ENCODE data around the gene EPHB6.

The EPHB6 gene

GRCh38 chr7:142918901-142919300 lies 64.0 kb downstream of the EPHB6 start:
- no peaks in the 10 kb centered on the region for H3K79me2 ChIP-seq (ENCODE audit: control insufficient read depth, low read length)
- no peak overlapping the region for H3K4me3 ChIP-seq (ENCODE audit: low read length)
- no peaks in the 10 kb centered on the region for H3K9me2 ChIP-seq (replicated peaks; ENCODE audit: control insufficient read depth, low read length)
- H3K4me1 ChIP-seq (ENCODE audit: control insufficient read depth, low read length), result no peaks in the 10 kb centered on the region
- H3K36me3 ChIP-seq (ENCODE audit: control insufficient read depth, low read length), result no peaks in the 10 kb centered on the region
- H3K27ac ChIP-seq (ENCODE audit: low read depth, low read length), result no peak overlapping the region
- peaks cover 38% of the 10 kb centered on the region for H3K27me3 ChIP-seq (ENCODE audit: control insufficient read depth, low read length)
- H3F3A ChIP-seq (ENCODE audit: control insufficient read depth, insufficient read depth), result no peaks in the 10 kb centered on the region
- H4K20me1 ChIP-seq (ENCODE audit: control insufficient read depth, insufficient read depth, low read depth, low read length), result no peaks in the 10 kb centered on the region
- TF ChIP-seq, protein P1, sequence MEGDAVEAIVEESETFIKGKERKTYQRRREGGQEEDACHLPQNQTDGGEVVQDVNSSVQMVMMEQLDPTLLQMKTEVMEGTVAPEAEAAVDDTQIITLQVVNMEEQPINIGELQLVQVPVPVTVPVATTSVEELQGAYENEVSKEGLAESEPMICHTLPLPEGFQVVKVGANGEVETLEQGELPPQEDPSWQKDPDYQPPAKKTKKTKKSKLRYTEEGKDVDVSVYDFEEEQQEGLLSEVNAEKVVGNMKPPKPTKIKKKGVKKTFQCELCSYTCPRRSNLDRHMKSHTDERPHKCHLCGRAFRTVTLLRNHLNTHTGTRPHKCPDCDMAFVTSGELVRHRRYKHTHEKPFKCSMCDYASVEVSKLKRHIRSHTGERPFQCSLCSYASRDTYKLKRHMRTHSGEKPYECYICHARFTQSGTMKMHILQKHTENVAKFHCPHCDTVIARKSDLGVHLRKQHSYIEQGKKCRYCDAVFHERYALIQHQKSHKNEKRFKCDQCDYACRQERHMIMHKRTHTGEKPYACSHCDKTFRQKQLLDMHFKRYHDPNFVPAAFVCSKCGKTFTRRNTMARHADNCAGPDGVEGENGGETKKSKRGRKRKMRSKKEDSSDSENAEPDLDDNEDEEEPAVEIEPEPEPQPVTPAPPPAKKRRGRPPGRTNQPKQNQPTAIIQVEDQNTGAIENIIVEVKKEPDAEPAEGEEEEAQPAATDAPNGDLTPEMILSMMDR (IDR thresholded peaks at IDR 0.05; ENCODE audit: low read depth, low read length, poor library complexity, severe bottlenecking), result no peak
- no peak for TF ChIP-seq EZH2phosphoT487 (IDR thresholded peaks at IDR 0.05; ENCODE audit: borderline replicate concordance, low read length)
- H3K4me2 ChIP-seq (ENCODE audit: low read length), result no peak overlapping the region
- H3K9me3 ChIP-seq (ENCODE audit: control insufficient read depth, insufficient read depth, low read length), result no peaks in the 10 kb centered on the region

GRCh38 chr7:142919656-142920055 lies 64.8 kb downstream of the EPHB6 start:
- Histone ChIP-seq H3K4me3 (ENCODE audit: low read length) (no peak overlapping the region), H4K20me1 (ENCODE audit: control insufficient read depth, insufficient read depth, low read depth, low read length) (no peaks in the 10 kb centered on the region), H3K4me1 (ENCODE audit: control insufficient read depth, low read length) (no peaks in the 10 kb centered on the region)

More at GRCh38 chr7:142919656-142920055, 64.8 kb downstream of the EPHB6 start:
- Histone ChIP-seq H3K36me3 (ENCODE audit: control insufficient read depth, low read length) (no peaks in the 10 kb centered on the region), H3K27me3 (ENCODE audit: control insufficient read depth, low read length) (peaks cover 34% of the 10 kb centered on the region), H3K27ac (ENCODE audit: low read depth, low read length) (no peak overlapping the region), H3K79me2 (ENCODE audit: control insufficient read depth, low read length) (no peaks in the 10 kb centered on the region), H3K4me2 (ENCODE audit: low read length) (no peak overlapping the region), H3F3A (ENCODE audit: control insufficient read depth, insufficient read depth) (no peaks in the 10 kb centered on the region), H3K9me2 (replicated peaks; ENCODE audit: control insufficient read depth, low read length) (no peaks in the 10 kb centered on the region), H3K9me3 (ENCODE audit: control insufficient read depth, insufficient read depth, low read length) (no peaks in the 10 kb centered on the region)
- TF ChIP-seq EZH2phosphoT487 (IDR thresholded peaks at IDR 0.05; ENCODE audit: borderline replicate concordance, low read length), result no peak
- TF ChIP-seq, protein P1 (IDR thresholded peaks at IDR 0.05; ENCODE audit: low read depth, low read length, poor library complexity, severe bottlenecking), result no peak

Data from DOHH2 (cell line).